Measurements from ENCODE around the gene COX15. TPM values are rescaled to one million over a fixed set of nuclear protein-coding genes. Genes with fewer than 3 reads are reported as not detected.

COX15 gene
- total and polyA plus RNA-seq, 2 donors (not counting 1 experiment from before 2014, with no cell fraction given): 26.4 to 43.9 TPM

DNA sequence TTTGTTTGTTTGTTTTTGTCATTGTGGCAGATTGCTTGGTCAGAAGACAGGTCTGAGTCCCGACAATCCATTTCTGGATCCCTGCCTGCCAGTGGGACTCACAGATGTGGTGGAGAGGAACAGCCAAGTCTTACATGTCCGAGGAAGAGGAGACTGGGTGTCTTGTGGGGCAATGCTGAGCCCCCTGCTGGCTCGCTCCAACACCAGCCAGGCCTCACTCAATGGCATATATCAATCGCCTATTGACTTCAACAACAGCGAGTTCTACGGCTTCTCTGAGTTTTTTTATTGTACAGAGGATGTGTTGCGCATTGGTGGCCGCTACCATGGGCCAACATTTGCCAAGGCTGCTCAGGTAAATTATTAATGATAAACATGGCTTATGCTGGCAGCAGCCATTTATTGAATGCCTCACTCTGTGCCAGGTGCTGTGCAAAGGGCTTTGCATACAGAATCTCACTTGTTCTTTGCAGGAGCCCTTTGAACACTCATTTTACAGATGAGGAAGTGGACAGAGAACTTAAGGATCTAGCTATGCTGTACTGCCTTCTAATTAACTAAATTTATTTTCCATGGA lies 33.3 kb downstream of the COX15 start:
- Histone ChIP-seq H3K9me3 (ENCODE audit: control insufficient read depth, insufficient read depth, low read depth, low read length) (no peaks in the 10 kb centered on the region), H2AFZ (ENCODE audit: low read length) (no peak overlapping the region), H4K20me1 (ENCODE audit: control insufficient read depth, extremely low read depth, insufficient read depth, low read length) (no peaks in the 10 kb centered on the region), H3K4me3 (replicated peaks in 1 of 4; ENCODE audit: control extremely low read depth in 1 of 4, insufficient read depth in 1 of 4, low read depth in 3 of 4, low read length in 4 of 4) (no peak overlapping the region), H3K27me3 (ENCODE audit: control insufficient read depth, insufficient read depth, low read length) (no peaks in the 10 kb centered on the region), H3K4me2 (ENCODE audit: extremely low read depth, insufficient read depth, low read length) (no peak overlapping the region), H3K79me2 (ENCODE audit: control insufficient read depth, insufficient read depth, low read length) (no peaks in the 10 kb centered on the region), H3K36me3 (ENCODE audit: control insufficient read depth, insufficient read depth, low read length) (peaks cover 3% of the 10 kb centered on the region), H3K9ac (ENCODE audit: insufficient read depth, low read length) (no peak overlapping the region), H3K4me1 (ENCODE audit: control insufficient read depth, extremely low read depth, insufficient read depth, low read length) (peaks cover 7% of the 10 kb centered on the region), H3K27ac (ENCODE audit: insufficient read depth, low read length) (no peak overlapping the region)
- TF ChIP-seq EZH2 (IDR thresholded peaks at IDR 0.05; ENCODE audit: low read length, missing control alignments) (no peak), CTCF (conservative IDR thresholded peaks at IDR 0.05 in 1 of 2, IDR thresholded peaks at IDR 0.05 in 1 of 2; ENCODE audit: low read depth in 1 of 2, low read length in 2 of 2) (no peak)
- no peak for DNase-seq (ENCODE audit: low read depth in 2 of 2)

DNA sequence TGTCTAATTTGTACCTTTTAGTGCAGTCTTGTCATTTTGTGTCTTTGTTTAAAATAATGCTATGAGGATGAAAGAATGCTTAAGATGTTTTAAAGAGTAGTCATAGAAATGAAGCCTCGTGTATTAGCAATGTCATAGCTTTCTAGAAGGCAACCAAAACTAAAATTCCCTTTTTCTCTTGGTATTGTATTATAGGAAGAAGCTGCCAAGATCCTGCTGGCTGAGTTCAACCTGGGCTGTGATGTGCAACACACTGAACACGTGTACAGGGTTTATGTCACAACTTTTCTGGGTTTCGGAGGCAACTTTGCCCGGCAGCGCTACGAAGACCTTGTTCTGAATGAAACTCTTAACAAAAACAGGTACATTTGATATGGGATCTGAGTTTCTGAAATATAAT lies 36.2 kb downstream of the COX15 start:
- Histone ChIP-seq H3K9me3 (ENCODE audit: control insufficient read depth, insufficient read depth, low read depth, low read length) (no peaks in the 10 kb centered on the region), H3K27ac (ENCODE audit: insufficient read depth, low read length) (no peak overlapping the region), H3K9ac (ENCODE audit: insufficient read depth, low read length) (no peak overlapping the region), H3K79me2 (ENCODE audit: control insufficient read depth, insufficient read depth, low read length) (no peaks in the 10 kb centered on the region), H3K4me1 (ENCODE audit: control insufficient read depth, extremely low read depth, insufficient read depth, low read length) (peaks cover 7% of the 10 kb centered on the region), H3K27me3 (ENCODE audit: control insufficient read depth, insufficient read depth, low read length) (no peaks in the 10 kb centered on the region), H3K4me3 (replicated peaks in 1 of 4; ENCODE audit: control extremely low read depth in 1 of 4, insufficient read depth in 1 of 4, low read depth in 3 of 4, low read length in 4 of 4) (no peak overlapping the region), H2AFZ (ENCODE audit: low read length) (no peak overlapping the region), H4K20me1 (ENCODE audit: control insufficient read depth, extremely low read depth, insufficient read depth, low read length) (no peaks in the 10 kb centered on the region), H3K36me3 (ENCODE audit: control insufficient read depth, insufficient read depth, low read length) (peaks cover 5% of the 10 kb centered on the region), H3K4me2 (ENCODE audit: extremely low read depth, insufficient read depth, low read length) (no peak overlapping the region)
- DNase-seq (ENCODE audit: low read depth in 2 of 2): peak in 1 of 2 donors; percentile 60
- no peak for TF ChIP-seq CTCF (conservative IDR thresholded peaks at IDR 0.05 in 1 of 2, IDR thresholded peaks at IDR 0.05 in 1 of 2; ENCODE audit: low read depth in 1 of 2, low read length in 2 of 2)

GRCh38 chr10:99693933-99694583 lies 37.9 kb downstream of the COX15 start:
- Histone ChIP-seq H3K27me3 (ENCODE audit: control insufficient read depth, insufficient read depth, low read length) (no peaks in the 10 kb centered on the region), H3K9me3 (ENCODE audit: control insufficient read depth, insufficient read depth, low read depth, low read length) (no peaks in the 10 kb centered on the region), H3K79me2 (ENCODE audit: control insufficient read depth, insufficient read depth, low read length) (no peaks in the 10 kb centered on the region), H3K4me3 (replicated peaks in 1 of 4; ENCODE audit: control extremely low read depth in 1 of 4, insufficient read depth in 1 of 4, low read depth in 3 of 4, low read length in 4 of 4) (no peak overlapping the region), H4K20me1 (ENCODE audit: control insufficient read depth, extremely low read depth, insufficient read depth, low read length) (no peaks in the 10 kb centered on the region), H3K4me2 (ENCODE audit: extremely low read depth, insufficient read depth, low read length) (no peak overlapping the region), H3K9ac (ENCODE audit: insufficient read depth, low read length) (no peak overlapping the region), H3K4me1 (ENCODE audit: control insufficient read depth, extremely low read depth, insufficient read depth, low read length) (peaks cover 7% of the 10 kb centered on the region), H3K27ac (ENCODE audit: insufficient read depth, low read length) (peak overlapping the region; percentile 83), H2AFZ (ENCODE audit: low read length) (peak overlapping the region; percentile 54), H3K36me3 (ENCODE audit: control insufficient read depth, insufficient read depth, low read length) (peaks cover 5% of the 10 kb centered on the region)
- DNase-seq (ENCODE audit: low read depth in 2 of 2): peak; percentile 70 to 94
- TF ChIP-seq EZH2 (IDR thresholded peaks at IDR 0.05; ENCODE audit: low read length, missing control alignments) (no peak), CTCF (conservative IDR thresholded peaks at IDR 0.05 in 1 of 2, IDR thresholded peaks at IDR 0.05 in 1 of 2; ENCODE audit: low read depth in 1 of 2, low read length in 2 of 2) (no peak)

All from fibroblast of lung (primary cell).